Measurements from ENCODE around the gene VANGL1. TPM values are rescaled to one million over a fixed set of nuclear protein-coding genes. Genes with fewer than 3 reads are reported as not detected.
A peak's percentile ranks its signal among the peaks of the same experiment; 100 is the strongest.

Gene VANGL1
- total RNA-seq, 1 donor from 2014 or later, result 15.3 TPM

- Mint-ChIP-seq H3K27me3 (no peaks in the 10 kb centered on the region), H3K4me1 (ENCODE audit: unreplicated experiment) (peaks cover 15% of the 10 kb centered on the region), H3K9me3 (no peaks in the 10 kb centered on the region), H3K27ac (no peak overlapping the region), H3K4me3 (no peak overlapping the region), H3K36me3 (peaks cover 32% of the 10 kb centered on the region)
- DNase-seq (ENCODE audit: extremely low spot score, unreplicated experiment), result no peak
- no peak for TF ChIP-seq CTCF (conservative IDR thresholded peaks at IDR 0.05)
These were observed 28.1 kb downstream of the VANGL1 start for GRCh38 chr1:115669886-115670285.

GRCh38 chr1:115670476-115671175 is 28.9 kb downstream of the VANGL1 start:
- peaks cover 15% of the 10 kb centered on the region for H3K4me1 Mint-ChIP-seq (ENCODE audit: unreplicated experiment)
- H3K27me3 Mint-ChIP-seq, result no peaks in the 10 kb centered on the region
- H3K36me3 Mint-ChIP-seq, result peaks cover 31% of the 10 kb centered on the region
- DNase-seq (ENCODE audit: extremely low spot score, unreplicated experiment), result no peak
- H3K27ac Mint-ChIP-seq, result no peak overlapping the region
- no peak for TF ChIP-seq CTCF (conservative IDR thresholded peaks at IDR 0.05)
- H3K9me3 Mint-ChIP-seq, result no peaks in the 10 kb centered on the region
- H3K4me3 Mint-ChIP-seq, result no peak overlapping the region

- no peak for DNase-seq (ENCODE audit: extremely low spot score, unreplicated experiment)
- no peak overlapping the region for H3K4me3 Mint-ChIP-seq
- no peaks in the 10 kb centered on the region for H3K9me3 Mint-ChIP-seq
- H3K27ac Mint-ChIP-seq, result peak overlapping the region; percentile 31
- TF ChIP-seq CTCF (conservative IDR thresholded peaks at IDR 0.05), result no peak
- H3K4me1 Mint-ChIP-seq (ENCODE audit: unreplicated experiment), result peaks cover 13% of the 10 kb centered on the region
- H3K27me3 Mint-ChIP-seq, result no peaks in the 10 kb centered on the region
- peaks cover 31% of the 10 kb centered on the region for H3K36me3 Mint-ChIP-seq
These were observed 29.6 kb downstream of the VANGL1 start for GRCh38 chr1:115671176-115671934.

- DNase-seq (ENCODE audit: extremely low spot score, unreplicated experiment), result no peak
- H3K27me3 Mint-ChIP-seq, result no peaks in the 10 kb centered on the region
- peaks cover 18% of the 10 kb centered on the region for H3K4me1 Mint-ChIP-seq (ENCODE audit: unreplicated experiment)
- TF ChIP-seq CTCF (conservative IDR thresholded peaks at IDR 0.05), result no peak
- H3K36me3 Mint-ChIP-seq, result peaks cover 30% of the 10 kb centered on the region
- H3K9me3 Mint-ChIP-seq, result no peaks in the 10 kb centered on the region
- no peak overlapping the region for H3K27ac Mint-ChIP-seq
- no peak overlapping the region for H3K4me3 Mint-ChIP-seq
These were observed 30.6 kb downstream of the VANGL1 start for GRCh38 chr1:115672224-115673009.

DNA sequence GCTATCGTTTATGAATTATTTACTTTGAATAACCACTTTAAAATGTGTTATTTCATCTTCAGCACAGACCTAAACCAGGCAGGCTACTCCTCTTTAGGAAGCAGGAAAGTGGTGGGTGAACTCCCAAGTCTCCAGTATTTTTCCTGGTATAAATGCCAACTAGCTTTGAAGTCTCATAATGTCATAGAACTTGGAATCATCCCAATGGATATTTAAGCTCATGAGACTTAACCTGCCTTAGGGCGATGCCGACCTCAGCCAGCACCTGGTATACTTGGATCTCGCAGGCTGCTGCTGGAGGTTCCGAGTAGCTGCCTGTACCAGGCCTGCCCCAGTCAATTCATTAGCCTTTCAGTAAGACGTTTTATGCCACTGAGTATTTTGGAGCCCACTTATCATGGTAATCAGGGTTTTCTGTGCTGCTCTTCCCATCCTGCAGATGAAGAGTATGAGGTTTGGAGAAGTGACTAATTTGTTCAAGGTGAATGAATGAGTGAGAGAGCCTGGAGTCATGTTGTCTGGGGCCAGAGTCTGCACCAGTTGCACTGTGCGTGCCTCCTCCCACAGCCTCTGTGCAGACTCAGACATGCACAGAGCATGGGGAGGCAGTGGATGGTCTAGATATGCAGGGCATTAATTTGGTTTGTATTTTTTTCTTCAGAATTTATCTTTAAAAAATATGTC is 34.9 kb downstream of the VANGL1 start:
- TF ChIP-seq CTCF (conservative IDR thresholded peaks at IDR 0.05), result no peak
- H3K27me3 Mint-ChIP-seq, result no peaks in the 10 kb centered on the region
- peak overlapping the region; percentile 30 for H3K27ac Mint-ChIP-seq
- no peaks in the 10 kb centered on the region for H3K9me3 Mint-ChIP-seq
- peaks cover 18% of the 10 kb centered on the region for H3K4me1 Mint-ChIP-seq (ENCODE audit: unreplicated experiment)
- no peak overlapping the region for H3K4me3 Mint-ChIP-seq
- DNase-seq (ENCODE audit: extremely low spot score, unreplicated experiment), result no peak
- peaks cover 24% of the 10 kb centered on the region for H3K36me3 Mint-ChIP-seq

Data from type B pancreatic cell (in vitro differentiated cells).